Tibial nerve (tissue), 4 donors: ENCODE data around the gene ARHGEF17. TPM values are rescaled to one million over a fixed set of nuclear protein-coding genes. Genes with fewer than 3 reads are reported as not detected.

Source experiments
- DNase-seq, 2 donors: peaks; one replicate each; pipeline ENCODE4 v3.0.0-alpha.2; 2019; ENCODE audit warnings: low spot score in 2 of 2
- H3K27ac ChIP-seq, 4 donors: fragments of 200-600 bp; sonication (generic) in 3 of 4; one replicate each; pipeline ENCODE4 v1.5.1; 2017 to 2019; ENCODE audit warnings: mild to moderate bottlenecking in 1 of 4
- H3K27me3 ChIP-seq, 2 donors: fragments of 200-600 bp; sonication (generic) in 1 of 2; one replicate each; pipeline versions ENCODE4 v1.5.1 to v1.6.0; 2017 to 2019
- H3K36me3 ChIP-seq, 3 donors: fragments of 200-600 bp; sonication (generic); one replicate each; pipeline ENCODE4 v1.5.1; 2018 to 2019
- H3K4me1 ChIP-seq, 4 donors: fragments of 200-600 bp; sonication (generic) in 3 of 4; one replicate each; pipeline ENCODE4 v1.5.1; 2017 to 2019
- H3K4me3 ChIP-seq, 4 donors: fragments of 200-600 bp; sonication (generic) in 3 of 4; one replicate each; pipeline ENCODE4 v1.5.1; 2017 to 2019; ENCODE audit warnings: mild to moderate bottlenecking in 1 of 4, moderate library complexity in 1 of 4
- H3K9me3 ChIP-seq, 4 donors: fragments of 200-600 bp; sonication (generic) in 3 of 4; one replicate each; pipeline ENCODE4 v1.5.1; 2017 to 2019
- EP300 ChIP-seq, 2 donors: sonication (generic); formaldehyde crosslinking; IDR thresholded peaks; one replicate each; pipeline ENCODE4 v1.6.1; 2017; ENCODE audit warnings: antibody characterized with exemption in 2 of 2, mild to moderate bottlenecking in 1 of 2
- POLR2A ChIP-seq, 2 donors: fragments of 450-650 bp; IDR thresholded peaks; one replicate each; pipeline ENCODE4 v1.6.1; 2017; ENCODE audit warnings: antibody characterized with exemption in 2 of 2, mild to moderate bottlenecking in 2 of 2, moderate library complexity in 2 of 2
- WGBS, 2 donors: methylation state at CpG; one replicate each; pipeline ENCODE4 v1.1.5; 2018; 5-methylcytosine and 5-hydroxymethylcytosine counted together
- total RNA-seq, 4 donors: library from RNA; depleted of rRNA; stranded (reverse); fragments of >200 nt; gene quantifications; one replicate each; pipeline ENCODE4 v1.1.0, GENCODE V29; 2016
- TF ChIP-seq, protein P1 (sequence below), 5 experiments: fragments of 200-600 bp in 3 of 5; fragments of 450-650 bp in 2 of 5; sonication (generic) in 3 of 5; IDR thresholded peaks; one replicate each; pipeline ENCODE4 v1.5.1; 2016 to 2019; ENCODE audit warnings: antibody characterized with exemption in 5 of 5, mild to moderate bottlenecking in 3 of 5, moderate library complexity in 2 of 5

ARHGEF17 gene
- total RNA-seq, 4 donors from 2014 or later: 102 to 135 (median 112) TPM

- Histone ChIP-seq H3K4me1 (peaks cover 0 to 80% (median 65%) of the 10 kb centered on the region in 4 donors), H3K27me3 (no peaks in the 10 kb centered on the region), H3K36me3 (peaks cover 0 to 13% (median 2%) of the 10 kb centered on the region in 3 donors), H3K27ac (peak overlapping the region; percentile 94 to 99 (median 98)), H3K4me3 (peak overlapping the region; percentile 36 to 90 (median 78)), H3K9me3 (no peaks in the 10 kb centered on the region)
- DNase-seq: no peak
- 36 to 37% methylated on average over 2 of the region's 2 CpGs for WGBS, 2 donors
- TF ChIP-seq EP300 (IDR thresholded peaks at IDR 0.05): no peak
- no peak for TF ChIP-seq POLR2A (IDR thresholded peaks at IDR 0.05)
- TF ChIP-seq, protein P1, sequence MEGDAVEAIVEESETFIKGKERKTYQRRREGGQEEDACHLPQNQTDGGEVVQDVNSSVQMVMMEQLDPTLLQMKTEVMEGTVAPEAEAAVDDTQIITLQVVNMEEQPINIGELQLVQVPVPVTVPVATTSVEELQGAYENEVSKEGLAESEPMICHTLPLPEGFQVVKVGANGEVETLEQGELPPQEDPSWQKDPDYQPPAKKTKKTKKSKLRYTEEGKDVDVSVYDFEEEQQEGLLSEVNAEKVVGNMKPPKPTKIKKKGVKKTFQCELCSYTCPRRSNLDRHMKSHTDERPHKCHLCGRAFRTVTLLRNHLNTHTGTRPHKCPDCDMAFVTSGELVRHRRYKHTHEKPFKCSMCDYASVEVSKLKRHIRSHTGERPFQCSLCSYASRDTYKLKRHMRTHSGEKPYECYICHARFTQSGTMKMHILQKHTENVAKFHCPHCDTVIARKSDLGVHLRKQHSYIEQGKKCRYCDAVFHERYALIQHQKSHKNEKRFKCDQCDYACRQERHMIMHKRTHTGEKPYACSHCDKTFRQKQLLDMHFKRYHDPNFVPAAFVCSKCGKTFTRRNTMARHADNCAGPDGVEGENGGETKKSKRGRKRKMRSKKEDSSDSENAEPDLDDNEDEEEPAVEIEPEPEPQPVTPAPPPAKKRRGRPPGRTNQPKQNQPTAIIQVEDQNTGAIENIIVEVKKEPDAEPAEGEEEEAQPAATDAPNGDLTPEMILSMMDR (IDR thresholded peaks at IDR 0.05): no peak
These were observed 4.0 kb downstream of the ARHGEF17 start for GRCh38 chr11:73312036-73312435.

GRCh38 chr11:73312851-73313327 is 4.8 kb downstream of the ARHGEF17 start:
- Histone ChIP-seq H3K9me3 (no peaks in the 10 kb centered on the region), H3K4me3 (peak overlapping the region; percentile 6 to 84 (median 54)), H3K27ac (peak overlapping the region; percentile 94 to 99 (median 98)), H3K27me3 (no peaks in the 10 kb centered on the region), H3K36me3 (peaks cover 0 to 13% (median 2%) of the 10 kb centered on the region in 3 donors), H3K4me1 (peaks cover 0 to 86% (median 72%) of the 10 kb centered on the region in 4 donors)
- 15 to 34% methylated on average over 6 of the region's 6 CpGs for WGBS, 2 donors
- DNase-seq: no peak
- TF ChIP-seq, protein P1 (IDR thresholded peaks at IDR 0.05): no peak
- TF ChIP-seq POLR2A (IDR thresholded peaks at IDR 0.05) (no peak), EP300 (IDR thresholded peaks at IDR 0.05) (no peak)

DNA sequence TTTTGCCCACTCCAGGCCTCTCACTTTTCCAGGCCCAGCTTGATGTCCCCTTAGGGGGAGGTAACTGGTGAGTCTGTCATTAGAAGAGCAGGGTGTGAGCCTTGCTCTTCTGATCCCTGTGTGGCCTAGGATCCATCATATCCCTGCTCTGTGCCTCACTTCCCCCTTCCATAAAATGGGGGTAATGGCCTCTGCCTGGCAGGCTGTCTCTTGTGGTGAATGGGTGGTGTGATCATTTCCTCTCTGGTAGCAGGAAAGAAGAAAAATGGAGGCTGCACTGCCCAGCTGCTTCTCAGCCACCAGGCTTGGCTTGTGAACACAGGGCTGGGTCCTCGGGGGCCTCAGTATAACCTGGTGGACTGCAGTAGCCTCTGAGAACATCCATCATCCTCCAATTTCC is 5.6 kb downstream of the ARHGEF17 start:
- Histone ChIP-seq H3K4me1 (peaks cover 0 to 94% (median 79%) of the 10 kb centered on the region in 4 donors), H3K27ac (peak overlapping the region; percentile 94 to 99 (median 98)), H3K9me3 (no peaks in the 10 kb centered on the region), H3K36me3 (peaks cover 0 to 13% (median 2%) of the 10 kb centered on the region in 3 donors), H3K27me3 (no peaks in the 10 kb centered on the region), H3K4me3 (peak overlapping the region; percentile 6 to 84 (median 54))
- DNase-seq: no peak
- WGBS, 2 donors: 17 to 20% methylated on average over 1 of the region's 1 CpG
- TF ChIP-seq, protein P1 (IDR thresholded peaks at IDR 0.05): no peak
- TF ChIP-seq EP300 (IDR thresholded peaks at IDR 0.05): no peak
- TF ChIP-seq POLR2A (IDR thresholded peaks at IDR 0.05): no peak

DNA sequence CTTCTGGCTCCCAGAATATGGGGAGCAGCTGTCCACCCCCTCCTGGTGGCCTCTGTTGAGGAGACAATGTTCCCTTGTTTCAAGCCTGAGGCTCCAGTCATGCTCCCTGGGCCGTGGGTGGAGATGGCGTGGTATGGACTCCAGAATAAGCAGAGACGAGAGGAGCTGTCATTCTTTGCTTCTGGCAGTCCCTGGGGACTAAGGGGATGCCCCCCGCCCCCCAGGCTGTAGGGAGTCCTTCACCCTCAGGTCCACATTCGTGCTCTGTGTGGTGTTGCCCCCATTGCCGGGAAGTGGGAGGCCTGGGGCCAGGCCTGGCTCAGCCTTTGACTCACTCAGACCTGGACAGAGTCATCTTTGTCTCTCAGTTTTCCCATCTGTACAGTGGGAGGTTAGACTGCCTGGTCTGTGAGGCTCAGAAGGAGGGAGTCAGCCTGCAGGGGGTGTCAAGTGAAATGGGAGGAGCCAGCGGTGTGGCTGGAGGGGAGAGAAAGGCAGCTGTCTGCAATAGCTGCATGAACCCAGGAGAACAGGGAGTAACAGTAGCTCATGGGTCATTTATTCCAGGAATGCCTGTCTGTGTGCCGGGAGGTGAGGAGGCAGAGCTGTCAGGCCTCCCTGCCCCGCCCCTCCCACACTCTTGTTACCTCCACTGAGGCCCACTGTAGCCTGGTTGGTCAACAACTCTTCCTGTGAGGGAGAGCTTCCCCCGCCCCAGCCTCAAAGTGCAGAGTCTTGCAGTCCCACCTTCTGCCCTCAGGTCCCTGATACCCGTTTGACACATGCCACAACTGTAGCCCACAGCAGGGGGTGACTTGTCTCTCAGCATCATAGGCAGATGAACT is 6.3 kb downstream of the ARHGEF17 start:
- no peak for DNase-seq

More for the DNA sequence above, 6.3 kb downstream of the ARHGEF17 start:
- 26 to 27% methylated on average over 11 of the region's 11 CpGs for WGBS, 2 donors
- H3K27me3 ChIP-seq: no peaks in the 10 kb centered on the region
- peaks cover 0 to 13% (median 2%) of the 10 kb centered on the region in 3 donors for H3K36me3 ChIP-seq
- H3K27ac ChIP-seq: peak overlapping the region; percentile 94 to 99 (median 98)
- peak overlapping the region in 2 of 4 donors; percentile 24 to 71 for H3K4me3 ChIP-seq
- H3K9me3 ChIP-seq: no peaks in the 10 kb centered on the region
- peak in 1 of 2 donors; percentile 71 for TF ChIP-seq EP300 (IDR thresholded peaks at IDR 0.05)
- no peak for TF ChIP-seq POLR2A (IDR thresholded peaks at IDR 0.05)
- TF ChIP-seq, protein P1 (IDR thresholded peaks at IDR 0.05): no peak
- H3K4me1 ChIP-seq: peaks cover 0 to 100% (median 82%) of the 10 kb centered on the region in 4 donors
